Activated T-helper 2 cell treated with anti-CD3 and anti-CD28 coated beads, Interferon-gamma antibody, Interleukin-2, Interleukin-4, amounts not matched to agents 10 μg/mL and 5 μg/mL and 100 μg/mL, durations not matched to agents 14 hours and 24 hours and 36 hours (primary cell): Measurements from ENCODE around the gene GSG1L. TPM values are rescaled to one million over a fixed set of nuclear protein-coding genes. Genes with fewer than 3 reads are reported as not detected.
"Not testable (repeated sequence)": the region's sequence is repeated elsewhere in the genome, so short reads cannot be mapped to it uniquely, and the experiment has no call there.

Experiments used
- DNase-seq: peaks from one replicate; pipeline ENCODE4 v3.0.0; 2021; ENCODE audit warnings: low spot score
- H3K27ac Mint-ChIP-seq: one replicate; pipeline ENCODE4 v1.8.0; 2021; ENCODE audit warnings: mixed read lengths
- H3K27me3 Mint-ChIP-seq: one replicate; pipeline ENCODE4 v1.8.0; 2021; ENCODE audit warnings: low read depth, mixed read lengths
- H3K36me3 Mint-ChIP-seq: one replicate; pipeline ENCODE4 v1.8.0; 2021; ENCODE audit warnings: low read depth, mixed read lengths
- H3K4me1 Mint-ChIP-seq: one replicate; pipeline ENCODE4 v1.8.0; 2021; ENCODE audit warnings: low read depth, mixed read lengths
- H3K4me3 Mint-ChIP-seq: one replicate; pipeline ENCODE4 v1.8.0; 2021; ENCODE audit warnings: low read depth, mild to moderate bottlenecking, moderate library complexity, mixed read lengths
- H3K9me3 Mint-ChIP-seq: one replicate; pipeline ENCODE4 v1.8.0; 2021; ENCODE audit warnings: mixed read lengths
- intact Hi-C: fragments of 100-400 bp; cut with micrococcal nuclease; formaldehyde crosslinking; loops from one replicate; pipeline ENCODE4 v1.15.1; 2023
- total RNA-seq: library from RNA; stranded (reverse); gene quantifications from 2 replicates; pipeline ENCODE4 v1.2.3, GENCODE V29; 2022

The GSG1L gene
- total RNA-seq, 1 donor from 2014 or later = not detected

DNA sequence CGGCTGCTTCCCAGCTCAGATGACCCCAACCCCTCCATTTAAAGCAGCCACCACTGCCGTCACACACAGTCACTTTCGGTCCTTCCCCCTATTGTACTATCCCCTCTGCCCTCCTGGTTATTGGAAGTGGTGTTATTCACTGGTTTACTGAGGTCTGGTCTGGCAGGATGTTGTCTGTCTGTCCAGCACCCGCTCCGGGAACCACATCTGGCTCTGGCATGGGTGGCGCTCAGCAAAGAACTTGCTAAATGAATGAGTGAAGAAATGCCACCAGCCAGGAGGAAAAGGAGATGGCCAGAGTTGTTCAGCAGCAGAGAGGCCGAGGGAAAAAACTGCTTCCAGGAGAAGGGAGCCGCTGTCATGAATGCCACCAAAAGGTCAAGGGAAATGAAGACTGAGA is 161.6 kb downstream of the GSG1L start:
- Mint-ChIP-seq H3K4me3 (no peak overlapping the region), H3K9me3 (no peaks in the 10 kb centered on the region), H3K4me1 (no peaks in the 10 kb centered on the region), H3K27ac (no peak overlapping the region), H3K27me3 (no peaks in the 10 kb centered on the region), H3K36me3 (no peaks in the 10 kb centered on the region)
- DNase-seq = no peak
- intact Hi-C loops = no loop called here

DNA sequence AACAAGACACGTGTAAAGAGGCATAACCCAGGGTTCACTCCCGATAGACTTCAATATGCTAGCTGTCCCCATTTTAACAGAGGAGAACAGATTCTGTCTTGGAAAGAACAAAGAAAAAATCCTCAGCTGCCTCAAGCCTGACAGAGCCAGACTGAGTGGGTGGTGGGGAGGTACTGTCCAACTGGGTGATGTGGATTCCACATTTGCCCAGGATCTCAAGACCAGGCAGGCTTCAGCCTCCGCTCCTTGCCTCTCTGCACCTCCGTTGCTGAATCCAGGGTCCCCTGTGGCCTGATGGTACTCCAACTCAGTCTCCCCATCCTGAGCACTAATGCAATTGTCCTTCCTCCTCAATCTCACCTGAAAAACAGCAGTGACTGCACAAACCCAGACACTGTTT is 163.8 kb downstream of the GSG1L start:
- intact Hi-C loops = no loop called here
- Mint-ChIP-seq H3K9me3 (no peaks in the 10 kb centered on the region), H3K4me3 (no peak overlapping the region), H3K4me1 (no peaks in the 10 kb centered on the region), H3K27me3 (no peaks in the 10 kb centered on the region), H3K27ac (no peak overlapping the region), H3K36me3 (no peaks in the 10 kb centered on the region)
- no peak for DNase-seq

DNA sequence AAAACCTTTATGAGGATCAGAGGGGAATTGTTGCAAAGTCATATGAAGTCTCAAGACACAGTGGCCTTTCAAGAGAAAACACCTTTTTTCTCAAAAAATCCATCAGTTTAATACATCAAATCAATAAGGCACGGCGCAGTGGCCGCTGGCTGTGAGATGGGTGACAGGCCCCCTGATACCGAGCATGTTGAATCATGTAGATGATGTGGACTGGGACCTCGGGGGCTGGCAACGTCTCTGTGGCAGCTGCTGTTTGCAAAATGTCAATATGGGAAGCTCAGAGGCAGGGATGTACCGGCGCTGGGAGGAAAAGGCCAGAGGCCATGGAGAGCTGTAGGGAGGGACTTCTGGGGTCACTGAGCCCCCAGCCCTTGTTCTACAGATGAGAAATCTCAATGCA is 169.1 kb downstream of the GSG1L start:
- peaks cover 4% of the 10 kb centered on the region for H3K27me3 Mint-ChIP-seq
- H3K36me3 Mint-ChIP-seq = no peaks in the 10 kb centered on the region
- H3K9me3 Mint-ChIP-seq = no peaks in the 10 kb centered on the region
- intact Hi-C loops = no loop called here
- H3K27ac Mint-ChIP-seq = no peak overlapping the region
- DNase-seq = no peak
- H3K4me1 Mint-ChIP-seq = no peaks in the 10 kb centered on the region
- no peak overlapping the region for H3K4me3 Mint-ChIP-seq

DNA sequence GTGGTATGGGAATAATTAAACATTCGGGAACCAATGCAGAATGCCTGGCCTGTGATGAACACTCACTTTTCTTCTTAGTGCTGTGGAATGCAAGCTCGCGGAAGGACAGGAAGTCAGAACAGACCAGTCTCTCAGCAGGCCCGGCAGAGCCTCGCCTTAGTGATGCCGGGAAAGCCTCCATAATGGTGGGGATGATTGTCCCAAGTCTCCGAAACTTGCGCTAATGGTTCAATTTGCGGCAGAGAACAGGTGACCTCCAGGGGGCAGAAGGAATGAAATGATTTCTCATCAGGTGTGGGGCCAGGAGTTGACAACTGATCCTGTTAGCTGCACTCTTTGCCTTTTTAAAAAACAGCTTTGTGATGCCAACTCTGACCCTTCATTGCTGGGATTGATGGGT is 170.6 kb downstream of the GSG1L start:
- H3K9me3 Mint-ChIP-seq = no peaks in the 10 kb centered on the region
- H3K36me3 Mint-ChIP-seq = no peaks in the 10 kb centered on the region
- no peaks in the 10 kb centered on the region for H3K4me1 Mint-ChIP-seq
- intact Hi-C loops = no loop called here
- DNase-seq = no peak
- no peak overlapping the region for H3K4me3 Mint-ChIP-seq
- H3K27me3 Mint-ChIP-seq = peaks cover 4% of the 10 kb centered on the region
- no peak overlapping the region for H3K27ac Mint-ChIP-seq

DNA sequence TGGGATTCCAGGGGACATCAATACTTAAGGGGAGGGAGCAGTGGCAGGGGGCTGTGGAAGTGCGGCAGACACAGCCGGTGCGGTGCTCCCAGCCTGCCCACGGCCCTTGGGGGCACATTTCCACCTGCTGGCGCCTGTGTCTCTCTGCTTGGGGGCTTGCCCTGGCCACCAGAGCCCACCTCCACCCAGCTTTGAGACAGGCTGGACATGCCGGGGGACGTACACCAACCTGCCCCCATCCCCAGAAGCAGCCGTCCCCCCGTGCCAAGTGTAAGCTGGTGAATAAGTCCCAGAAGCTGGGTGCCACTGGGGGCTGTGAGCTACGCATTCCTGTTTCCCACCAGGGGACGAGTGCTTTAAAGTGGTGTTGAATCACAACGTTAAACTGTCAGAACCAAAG is 172.6 kb downstream of the GSG1L start:
- H3K4me1 Mint-ChIP-seq = no peaks in the 10 kb centered on the region
- peaks cover 4% of the 10 kb centered on the region for H3K27me3 Mint-ChIP-seq
- no peak overlapping the region for H3K27ac Mint-ChIP-seq

DNA sequence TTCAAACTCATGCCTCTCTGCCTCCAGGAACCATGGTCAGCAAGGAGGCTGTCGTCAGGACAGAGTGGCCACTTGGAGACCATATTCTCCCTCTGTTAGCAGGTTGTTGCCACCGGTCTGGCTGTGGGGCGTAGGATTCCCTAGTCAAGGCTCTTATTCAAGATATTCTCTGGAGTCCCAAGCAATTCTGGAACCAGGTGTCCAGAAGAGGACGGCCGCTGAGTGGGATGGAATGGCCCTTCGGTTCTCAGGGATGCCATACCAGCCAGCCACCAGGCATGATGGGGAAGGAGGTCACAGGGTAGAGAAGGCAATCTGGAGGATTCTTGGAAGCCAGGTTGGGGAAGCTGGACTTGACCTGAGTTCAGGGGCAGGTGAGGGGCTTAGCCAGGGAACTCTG is 173.5 kb downstream of the GSG1L start:
- no peak for DNase-seq
- Mint-ChIP-seq H3K4me1 (no peaks in the 10 kb centered on the region), H3K27me3 (peaks cover 4% of the 10 kb centered on the region), H3K9me3 (no peaks in the 10 kb centered on the region), H3K4me3 (no peak overlapping the region), H3K36me3 (no peaks in the 10 kb centered on the region), H3K27ac (no peak overlapping the region)
- intact Hi-C loops = no loop called here

More for the DNA sequence above, 172.6 kb downstream of the GSG1L start:
- intact Hi-C loops = no loop called here
- Mint-ChIP-seq H3K4me3 (no peak overlapping the region), H3K9me3 (no peaks in the 10 kb centered on the region), H3K36me3 (no peaks in the 10 kb centered on the region)
- no peak for DNase-seq

DNA sequence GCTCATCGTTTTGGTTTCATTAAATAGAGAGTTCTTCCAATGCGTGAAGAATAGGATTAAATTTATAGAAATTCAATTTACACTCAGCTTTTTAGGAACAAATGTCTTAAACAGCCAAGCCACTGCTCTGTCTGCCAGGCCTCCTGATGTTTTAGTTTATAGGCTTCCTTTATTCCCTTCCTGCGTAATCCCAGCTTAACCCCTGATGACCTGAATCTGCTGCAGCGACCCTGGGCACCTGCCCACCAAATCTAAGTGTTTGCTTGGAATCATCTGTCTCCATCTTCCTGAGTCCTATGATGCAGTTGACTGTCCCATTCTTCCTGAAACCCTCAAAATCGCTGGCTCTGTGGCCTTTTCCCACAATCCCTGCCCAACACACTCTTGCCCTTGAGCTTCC is 179.9 kb downstream of the GSG1L start:
- no peak for DNase-seq
- H3K9me3 Mint-ChIP-seq = peaks cover 4% of the 10 kb centered on the region
- H3K36me3 Mint-ChIP-seq = no peaks in the 10 kb centered on the region
- no peak overlapping the region for H3K4me3 Mint-ChIP-seq
- H3K4me1 Mint-ChIP-seq = no peaks in the 10 kb centered on the region
- H3K27ac Mint-ChIP-seq = no peak overlapping the region
- no peaks in the 10 kb centered on the region for H3K27me3 Mint-ChIP-seq
- intact Hi-C loops = no loop called here

DNA sequence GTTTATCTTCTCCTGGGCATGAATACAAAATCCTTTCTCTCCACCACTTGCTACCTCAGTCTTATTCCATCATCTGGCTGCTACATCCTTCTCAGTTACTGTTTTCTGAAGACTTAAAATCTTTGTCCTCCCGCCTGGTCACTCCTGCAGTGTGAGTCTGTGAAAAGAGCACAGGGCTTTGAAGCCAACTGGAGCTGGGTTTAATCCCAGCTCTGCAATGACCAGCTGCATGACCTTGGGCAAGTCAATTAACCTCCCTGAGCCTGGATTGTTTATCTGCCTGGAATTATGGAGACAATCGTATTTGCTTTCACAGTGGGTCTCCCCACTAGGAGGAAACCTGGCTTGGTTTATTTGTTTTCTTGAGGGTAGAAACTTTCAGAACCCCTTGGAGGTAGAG is 183.2 kb downstream of the GSG1L start:
- Mint-ChIP-seq H3K27me3 (no peaks in the 10 kb centered on the region), H3K9me3 (peaks cover 27% of the 10 kb centered on the region), H3K36me3 (no peaks in the 10 kb centered on the region), H3K4me3 (no peak overlapping the region), H3K27ac (no peak overlapping the region), H3K4me1 (no peaks in the 10 kb centered on the region)
- no peak for DNase-seq
- intact Hi-C loops = no loop called here

DNA sequence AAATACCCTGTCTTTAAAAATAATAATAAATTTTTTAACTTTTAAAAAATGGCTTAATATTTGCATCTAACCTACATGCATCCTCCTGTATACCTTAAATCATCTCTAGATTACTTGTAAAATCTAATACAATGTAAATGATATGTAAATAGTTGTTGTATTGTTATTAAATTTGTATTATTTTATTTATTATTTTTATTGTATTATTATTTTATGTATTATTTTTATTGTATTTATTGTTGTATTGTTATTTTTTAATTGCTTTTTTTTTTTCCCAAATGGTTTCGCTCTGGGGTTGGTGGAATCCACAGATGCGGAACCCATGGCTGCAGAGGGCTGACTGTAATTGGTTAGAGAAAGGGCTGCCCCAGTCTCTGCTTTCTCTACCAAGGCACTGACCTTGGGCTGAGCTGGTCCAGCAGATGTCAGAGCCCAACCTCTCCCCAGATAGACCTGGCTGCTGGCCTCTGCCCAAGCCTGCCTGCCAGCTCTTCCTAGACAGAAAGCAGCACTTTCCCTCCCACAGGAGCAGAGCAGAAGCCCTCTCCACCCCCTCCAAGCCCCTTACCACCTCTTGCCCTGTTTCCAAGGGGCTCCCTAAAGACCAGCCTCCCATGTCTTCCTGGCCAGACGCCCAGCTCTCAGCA is 183.8 kb downstream of the GSG1L start:
- Mint-ChIP-seq H3K9me3 (peaks cover 33% of the 10 kb centered on the region), H3K4me1 (no peaks in the 10 kb centered on the region), H3K36me3 (no peaks in the 10 kb centered on the region), H3K4me3 (no peak overlapping the region), H3K27ac (no peak overlapping the region), H3K27me3 (no peaks in the 10 kb centered on the region)
- no peak for DNase-seq
- intact Hi-C loops = no loop called here

DNA sequence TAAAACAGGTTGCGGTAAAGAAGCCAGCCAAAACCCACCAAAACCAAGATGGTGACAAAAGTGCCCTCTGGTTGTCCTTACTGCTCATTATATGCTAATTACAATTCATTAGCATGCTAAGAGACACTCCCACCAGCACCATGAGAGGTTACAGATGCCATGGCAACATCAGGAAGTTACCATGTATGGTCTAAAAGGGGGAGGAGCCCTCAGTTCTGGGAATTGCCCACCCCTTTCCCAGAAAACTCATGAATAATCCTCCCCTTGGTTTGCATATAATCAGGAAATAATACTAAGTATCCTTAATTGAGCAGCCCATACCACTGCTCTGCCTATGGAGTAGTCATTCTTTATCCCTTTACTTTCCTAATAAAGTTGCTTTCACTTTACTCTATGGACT is 190.9 kb downstream of the GSG1L start:
- H3K36me3 Mint-ChIP-seq, H3K4me3 Mint-ChIP-seq, intact Hi-C loops, H3K4me1 Mint-ChIP-seq, H3K27me3 Mint-ChIP-seq, DNase-seq, H3K27ac Mint-ChIP-seq: not testable (repeated sequence)
- H3K9me3 Mint-ChIP-seq = peaks cover 35% of the 10 kb centered on the region

DNA sequence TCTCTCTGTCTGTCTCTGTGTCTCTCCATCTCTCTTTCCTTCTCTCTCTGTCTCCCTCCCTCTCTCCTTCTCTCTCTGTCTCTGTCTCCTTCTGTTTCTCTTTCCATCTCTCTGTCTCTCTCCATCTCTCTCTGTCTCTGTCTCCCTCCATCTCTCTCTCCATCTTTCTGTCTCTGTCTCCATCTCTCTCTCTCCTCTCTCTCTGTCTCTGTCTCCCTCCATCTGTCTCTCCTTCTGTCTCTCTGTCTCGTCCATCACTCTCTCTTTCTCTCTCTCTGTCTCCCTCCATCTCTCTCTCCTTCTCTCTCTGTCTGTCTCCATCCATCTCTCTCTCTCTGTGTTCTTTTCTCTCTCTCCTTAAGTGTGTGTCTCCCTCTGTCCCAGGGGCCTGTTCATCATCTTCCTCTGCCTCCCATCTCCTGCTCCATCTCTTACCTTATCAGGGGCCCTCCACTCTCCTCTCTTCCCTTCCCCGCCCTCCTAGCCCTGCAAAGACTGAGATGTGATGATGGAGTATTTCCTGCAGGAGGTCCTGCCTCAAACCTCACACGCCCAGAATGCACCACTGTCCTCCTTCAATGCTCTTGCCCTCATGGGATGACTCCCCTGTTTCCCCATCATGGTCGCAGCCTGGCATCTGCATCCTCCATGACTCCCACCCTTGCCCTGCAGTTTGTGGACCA is 193.3 kb downstream of the GSG1L start:
- intact Hi-C loops = no loop called here
- Mint-ChIP-seq H3K9me3 (peaks cover 24% of the 10 kb centered on the region), H3K4me3 (no peak overlapping the region)

DNA sequence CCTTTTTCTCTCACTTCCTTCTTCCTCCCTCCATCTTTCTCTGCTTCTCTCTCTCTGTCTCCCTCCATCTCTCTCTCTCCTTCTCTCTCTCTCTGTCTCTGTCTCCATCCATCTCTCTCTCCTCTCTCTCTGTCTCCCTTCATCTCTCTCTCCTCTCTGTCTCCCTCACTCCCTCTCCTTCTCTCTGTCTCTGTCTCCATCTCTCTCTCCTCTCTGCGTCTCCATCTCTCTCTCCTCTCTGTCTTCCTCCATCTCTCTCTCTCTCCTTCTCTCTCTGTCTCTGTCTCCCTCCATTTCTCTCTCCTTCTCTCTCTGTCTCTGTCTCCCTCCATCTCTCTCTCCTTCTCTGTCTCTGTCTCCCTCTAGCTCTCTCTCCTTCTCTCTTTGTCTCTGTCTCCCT is 194.1 kb downstream of the GSG1L start:
- H3K9me3 Mint-ChIP-seq = peaks cover 16% of the 10 kb centered on the region
- no peak overlapping the region for H3K4me3 Mint-ChIP-seq
- peaks cover 6% of the 10 kb centered on the region for H3K4me1 Mint-ChIP-seq
- DNase-seq = no peak
- no peak overlapping the region for H3K27ac Mint-ChIP-seq
- intact Hi-C loops = no loop called here
- no peaks in the 10 kb centered on the region for H3K27me3 Mint-ChIP-seq
- H3K36me3 Mint-ChIP-seq = peaks cover 2% of the 10 kb centered on the region

More for the DNA sequence above, 193.3 kb downstream of the GSG1L start:
- Mint-ChIP-seq H3K36me3 (peaks cover 2% of the 10 kb centered on the region), H3K27me3 (no peaks in the 10 kb centered on the region), H3K4me1 (peaks cover 6% of the 10 kb centered on the region), H3K27ac (no peak overlapping the region)
- DNase-seq = no peak

DNA sequence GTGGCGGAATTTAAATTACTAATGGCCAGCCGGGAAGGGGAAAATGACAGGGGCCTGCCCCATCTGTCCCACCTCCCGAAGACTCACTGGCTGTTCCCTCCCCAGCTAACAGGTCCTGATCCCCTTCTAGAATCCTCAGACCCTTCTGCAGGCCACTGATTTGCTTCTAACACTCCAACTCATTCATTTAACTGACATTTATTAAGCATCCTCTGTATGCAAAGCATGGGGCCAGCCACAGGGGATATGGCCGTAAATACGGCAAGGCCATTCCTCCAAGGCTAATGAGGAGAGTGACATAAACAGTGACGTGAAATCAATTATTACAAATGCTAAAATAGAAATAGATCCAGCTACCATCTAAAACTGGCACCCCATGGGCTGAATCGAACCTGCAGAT is 195.3 kb downstream of the GSG1L start:
- no peak overlapping the region for H3K4me3 Mint-ChIP-seq
- intact Hi-C loops = no loop called here
- H3K9me3 Mint-ChIP-seq = peaks cover 19% of the 10 kb centered on the region

More for the DNA sequence above, 195.3 kb downstream of the GSG1L start:
- H3K27me3 Mint-ChIP-seq = no peaks in the 10 kb centered on the region
- H3K4me1 Mint-ChIP-seq = peaks cover 6% of the 10 kb centered on the region
- H3K36me3 Mint-ChIP-seq = no peaks in the 10 kb centered on the region
- H3K27ac Mint-ChIP-seq = no peak overlapping the region
- no peak for DNase-seq
